Measurements from ENCODE around the gene CAMTA1. TPM values are rescaled to one million over a fixed set of nuclear protein-coding genes. Genes with fewer than 3 reads are reported as not detected.

Gene CAMTA1
- total and polyA plus RNA-seq, 8 donors = 13.0 to 54.2 (median 23.6) TPM

DNA sequence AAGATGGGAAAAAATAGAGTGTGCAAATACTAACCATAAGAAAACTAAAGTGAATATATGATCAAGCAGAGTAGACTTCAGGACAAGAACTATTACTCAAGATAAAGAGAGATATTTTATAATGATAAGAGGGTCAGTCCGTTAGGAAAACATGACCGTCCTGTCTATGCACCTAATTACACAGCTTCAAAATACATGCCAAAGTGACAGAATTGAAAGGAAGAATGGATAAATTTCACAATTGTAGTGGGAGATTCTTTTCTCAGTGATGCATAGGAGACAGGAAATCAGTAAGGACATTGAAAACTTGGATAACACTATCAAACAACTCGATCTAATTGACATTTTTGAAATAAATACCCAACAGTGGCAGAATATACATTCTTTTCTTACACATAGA lies 489.0 kb downstream of the CAMTA1 start:
- Histone ChIP-seq H3K27me3 (no peaks in the 10 kb centered on the region), H3K4me3 (no peak overlapping the region), H3K27ac (no peak overlapping the region), H3K36me3 (no peaks in the 10 kb centered on the region), H3K4me1 (no peaks in the 10 kb centered on the region), H3K9me3 (no peaks in the 10 kb centered on the region)
- no peak for ATAC-seq
- TF ChIP-seq, protein P1, sequence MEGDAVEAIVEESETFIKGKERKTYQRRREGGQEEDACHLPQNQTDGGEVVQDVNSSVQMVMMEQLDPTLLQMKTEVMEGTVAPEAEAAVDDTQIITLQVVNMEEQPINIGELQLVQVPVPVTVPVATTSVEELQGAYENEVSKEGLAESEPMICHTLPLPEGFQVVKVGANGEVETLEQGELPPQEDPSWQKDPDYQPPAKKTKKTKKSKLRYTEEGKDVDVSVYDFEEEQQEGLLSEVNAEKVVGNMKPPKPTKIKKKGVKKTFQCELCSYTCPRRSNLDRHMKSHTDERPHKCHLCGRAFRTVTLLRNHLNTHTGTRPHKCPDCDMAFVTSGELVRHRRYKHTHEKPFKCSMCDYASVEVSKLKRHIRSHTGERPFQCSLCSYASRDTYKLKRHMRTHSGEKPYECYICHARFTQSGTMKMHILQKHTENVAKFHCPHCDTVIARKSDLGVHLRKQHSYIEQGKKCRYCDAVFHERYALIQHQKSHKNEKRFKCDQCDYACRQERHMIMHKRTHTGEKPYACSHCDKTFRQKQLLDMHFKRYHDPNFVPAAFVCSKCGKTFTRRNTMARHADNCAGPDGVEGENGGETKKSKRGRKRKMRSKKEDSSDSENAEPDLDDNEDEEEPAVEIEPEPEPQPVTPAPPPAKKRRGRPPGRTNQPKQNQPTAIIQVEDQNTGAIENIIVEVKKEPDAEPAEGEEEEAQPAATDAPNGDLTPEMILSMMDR (IDR thresholded peaks at IDR 0.05) = no peak
- FAIRE-seq = no peak
- intact Hi-C loops (cut with DNase I) = no loop called here
- WGBS, 2 donors = 31 to 50% methylated on average over 3 of the region's 3 CpGs
- no peak for DNase-seq

DNA sequence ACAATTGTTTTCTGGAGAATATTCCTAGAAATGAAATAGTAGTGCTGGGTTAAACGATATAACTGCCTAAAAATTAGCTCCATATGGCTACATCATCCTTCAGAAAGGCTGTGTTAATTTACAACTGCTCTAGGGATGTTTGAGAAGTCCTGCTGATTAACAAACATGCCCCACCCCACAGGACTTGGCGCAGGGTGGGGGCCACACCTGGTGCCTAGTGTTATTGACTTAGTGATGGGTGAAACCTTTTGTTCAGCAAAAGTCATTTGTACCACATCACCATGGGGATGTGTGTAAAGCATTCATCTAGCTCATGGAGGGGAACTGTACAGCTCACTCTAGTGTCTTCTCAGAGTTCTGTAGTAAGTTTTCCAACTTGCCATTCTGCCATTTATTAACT lies 492.8 kb downstream of the CAMTA1 start:
- Histone ChIP-seq H3K27ac (no peak overlapping the region), H3K4me1 (no peaks in the 10 kb centered on the region), H3K9me3 (no peaks in the 10 kb centered on the region), H3K4me3 (no peak overlapping the region), H3K36me3 (no peaks in the 10 kb centered on the region), H3K27me3 (no peaks in the 10 kb centered on the region)
- WGBS, 2 donors = 56 to 59% methylated on average over 2 of the region's 2 CpGs
- ATAC-seq (peak in 1 of 4 donors; percentile 24), DNase-seq (no peak), FAIRE-seq (no peak)
- intact Hi-C loops (cut with DNase I) = no loop called here
- TF ChIP-seq, protein P1 (IDR thresholded peaks at IDR 0.05) = no peak

GRCh38 chr1:7278827-7279765 lies 493.8 kb downstream of the CAMTA1 start:
- DNase-seq (no peak), ATAC-seq (no peak), FAIRE-seq (no peak)

GRCh38 chr1:7279769-7280168 lies 494.5 kb downstream of the CAMTA1 start:
- Histone ChIP-seq H3K4me3 (no peak overlapping the region), H3K27ac (no peak overlapping the region), H3K36me3 (no peaks in the 10 kb centered on the region), H3K27me3 (peaks cover 0 to 3% (median 0%) of the 10 kb centered on the region in 4 donors), H3K9me3 (no peaks in the 10 kb centered on the region), H3K4me1 (no peaks in the 10 kb centered on the region)
- no peak for ATAC-seq
- FAIRE-seq = no peak
- WGBS, 2 donors = 51 to 61% methylated on average over 2 of the region's 2 CpGs
- intact Hi-C loops (cut with DNase I) = no loop called here
- no peak for DNase-seq
- TF ChIP-seq, protein P1 (IDR thresholded peaks at IDR 0.05) = no peak

More at GRCh38 chr1:7278827-7279765, 493.8 kb downstream of the CAMTA1 start:
- intact Hi-C loops (cut with DNase I) = no loop called here
- Histone ChIP-seq H3K27ac (no peak overlapping the region), H3K27me3 (peaks cover 0 to 3% (median 0%) of the 10 kb centered on the region in 4 donors), H3K4me3 (no peak overlapping the region), H3K4me1 (no peaks in the 10 kb centered on the region), H3K9me3 (no peaks in the 10 kb centered on the region), H3K36me3 (no peaks in the 10 kb centered on the region)
- TF ChIP-seq, protein P1 (IDR thresholded peaks at IDR 0.05) = no peak
- 34 to 40% methylated on average over 16 of the region's 16 CpGs for WGBS, 2 donors
